ENCODE results near the gene ELF2. TPM values are rescaled to one million over a fixed set of nuclear protein-coding genes. Genes with fewer than 3 reads are reported as not detected.

Gene ELF2
- total and polyA plus RNA-seq, 2 of the 8 experiments (the other 6 are each of a cell fraction or from before 2014, with no cell fraction given), result 21.1 to 44.3 TPM

DNA sequence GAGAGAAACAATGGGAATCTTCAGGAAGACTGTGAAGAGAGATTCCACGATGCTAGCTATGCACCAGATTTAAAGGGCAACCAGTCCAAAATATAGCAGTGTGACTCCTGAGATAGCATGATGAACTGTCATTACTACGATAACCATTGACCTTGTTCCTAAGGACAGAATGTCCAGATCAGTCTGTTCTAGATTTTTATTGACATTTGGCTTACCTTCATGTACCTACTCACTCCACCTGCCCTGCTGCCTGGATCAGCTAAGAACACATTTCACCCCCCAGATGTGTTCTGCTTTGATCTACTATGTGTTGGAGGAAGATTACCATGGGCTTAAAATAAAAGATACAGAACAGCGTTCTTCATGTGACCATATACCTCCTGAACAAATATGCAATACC lies 50.1 kb downstream of the ELF2 start:
- ChIA-PET POLR2A (ENCODE audit: partially characterized antibody) (interaction anchor here (1.0 kb wide), 1 partner anchor 155 kb away, joined by 3 read pairs; no protein-coding TSS in a partner anchor), CTCF (ENCODE audit: partially characterized antibody) (interaction anchor here (0.8 to 2.2 kb wide), 2 partner anchors 12 to 27 kb away, joined by 4 to 5 read pairs; no protein-coding TSS in a partner anchor)
- peak overlapping the region in 1 of 4 experiments; percentile 8; a peak in 1 of 7 replicates for H3K9ac ChIP-seq (replicated peaks in 1 of 4; ENCODE audit: extremely low read depth in 1 of 4, low read depth in 3 of 4, low read length in 3 of 4)
- peaks cover 0 to 4% (median 3%) of the 10 kb centered on the region in 4 experiments; a peak in 2 of 7 replicates for H3K4me1 ChIP-seq (replicated peaks in 1 of 4; ENCODE audit: control insufficient read depth in 3 of 4, insufficient read depth in 4 of 4, low read length in 3 of 4)
- H3K23me2 ChIP-seq (ENCODE audit: low read depth, low read length), result no peaks in the 10 kb centered on the region
- peaks cover 0 to 2% of the 10 kb centered on the region in 2 experiments for H4K20me1 ChIP-seq (replicated peaks in 1 of 2; ENCODE audit: control insufficient read depth in 1 of 2, insufficient read depth in 2 of 2, low read length in 2 of 2)
- no peak overlapping the region; the same call in 1 of the 2 replicates for H3K27ac ChIP-seq (ENCODE audit: low read depth, low read length)
- DNase-seq (ENCODE audit: low read depth in 1 of 2, low spot score in 2 of 2), result no peak
- no peak overlapping the region for H3K23ac ChIP-seq (ENCODE audit: insufficient read length)
- H2BK5ac ChIP-seq (ENCODE audit: low read depth, low read length), result no peak overlapping the region
- no peak overlapping the region for H3K4ac ChIP-seq (replicated peaks; ENCODE audit: insufficient read length, low read depth, low read length)
- no peak overlapping the region for H2BK20ac ChIP-seq (ENCODE audit: low read length)
- no peak overlapping the region for H3K4me2 ChIP-seq (ENCODE audit: insufficient read depth in 1 of 2, low read depth in 2 of 2, low read length in 2 of 2)
- no peak overlapping the region for H2AFZ ChIP-seq (ENCODE audit: low read length)
- no peak overlapping the region for H3K56ac ChIP-seq (replicated peaks; ENCODE audit: insufficient read length, low read depth, low read length)
- no peaks in the 10 kb centered on the region for H3K79me2 ChIP-seq (ENCODE audit: control insufficient read depth in 1 of 2, insufficient read depth in 2 of 2, low read length in 2 of 2)
- WGBS, 2 experiments (ENCODE audit: extremely low coverage in 1 of 2, insufficient coverage in 1 of 2, insufficient read length in 1 of 2, insufficient replicate concordance in 2 of 2, low coverage in 1 of 2, low lambda C conversion rate in 2 of 2, missing lambda C conversion rate in 1 of 2), result 90% methylated on average over 3 of the region's 3 CpGs; no CpG with 5 or more reads in 1 of the 2 experiments
- no peaks in the 10 kb centered on the region for H3K9me3 ChIP-seq (ENCODE audit: insufficient read depth in 2 of 2, low read depth in 1 of 2, low read length in 1 of 2)
- no peak overlapping the region for H4K8ac ChIP-seq (ENCODE audit: extremely low read depth, insufficient read depth, low read length)
- no peak overlapping the region for H3K14ac ChIP-seq (ENCODE audit: insufficient read length)
- no peak overlapping the region for H4K5ac ChIP-seq (ENCODE audit: insufficient read length, low read depth, low read length)
- no peak overlapping the region for H2BK12ac ChIP-seq (ENCODE audit: low read depth, low read length)
- no peak for FAIRE-seq
- no peaks in the 10 kb centered on the region for H3K27me3 ChIP-seq (replicated peaks in 1 of 4; ENCODE audit: control insufficient read depth in 3 of 4, extremely low read depth in 1 of 4, insufficient read depth in 3 of 4, low read length in 3 of 4)
- no peak overlapping the region for H2AK5ac ChIP-seq (ENCODE audit: low read depth, low read length)
- no peak overlapping the region for H4K91ac ChIP-seq (replicated peaks; ENCODE audit: insufficient read length, low read length)
- H3K36me3 ChIP-seq (ENCODE audit: control insufficient read depth in 2 of 4, insufficient read depth in 4 of 4, low read length in 3 of 4), result peaks cover 0 to 19% (median 1%) of the 10 kb centered on the region in 4 experiments; a peak in 2 of 8 replicates
- H3K18ac ChIP-seq (ENCODE audit: extremely low read depth, low read length), result no peak overlapping the region
- H3K4me3 ChIP-seq (ENCODE audit: extremely low read depth in 1 of 4, insufficient read depth in 2 of 4, low read depth in 3 of 4, low read length in 4 of 4), result no peak overlapping the region
- no peak overlapping the region for H2BK120ac ChIP-seq (replicated peaks; ENCODE audit: low read depth, low read length)
- H2BK15ac ChIP-seq (ENCODE audit: low read length), result no peak overlapping the region
- no peaks in the 10 kb centered on the region; the same call in 1 of the 2 replicates for H3K79me1 ChIP-seq (ENCODE audit: low read depth, low read length)
- TF ChIP-seq RBBP5 (IDR thresholded peaks at IDR 0.05; ENCODE audit: borderline replicate concordance, low read depth, low read length) (no peak), MAFK (IDR thresholded peaks at IDR 0.05; ENCODE audit: low read depth, low read length) (no peak), CREB1 (IDR thresholded peaks at IDR 0.05) (no peak), SIRT6 (IDR thresholded peaks at IDR 0.05; ENCODE audit: low read length) (no peak), JUND (IDR thresholded peaks at IDR 0.05; ENCODE audit: low read length) (no peak), ASH2L (IDR thresholded peaks at IDR 0.05; ENCODE audit: low read length) (no peak)
- TF ChIP-seq, protein P1, sequence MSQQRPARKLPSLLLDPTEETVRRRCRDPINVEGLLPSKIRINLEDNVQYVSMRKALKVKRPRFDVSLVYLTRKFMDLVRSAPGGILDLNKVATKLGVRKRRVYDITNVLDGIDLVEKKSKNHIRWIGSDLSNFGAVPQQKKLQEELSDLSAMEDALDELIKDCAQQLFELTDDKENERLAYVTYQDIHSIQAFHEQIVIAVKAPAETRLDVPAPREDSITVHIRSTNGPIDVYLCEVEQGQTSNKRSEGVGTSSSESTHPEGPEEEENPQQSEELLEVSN (IDR thresholded peaks at IDR 0.05), result no peak
- TF ChIP-seq, protein P2, sequence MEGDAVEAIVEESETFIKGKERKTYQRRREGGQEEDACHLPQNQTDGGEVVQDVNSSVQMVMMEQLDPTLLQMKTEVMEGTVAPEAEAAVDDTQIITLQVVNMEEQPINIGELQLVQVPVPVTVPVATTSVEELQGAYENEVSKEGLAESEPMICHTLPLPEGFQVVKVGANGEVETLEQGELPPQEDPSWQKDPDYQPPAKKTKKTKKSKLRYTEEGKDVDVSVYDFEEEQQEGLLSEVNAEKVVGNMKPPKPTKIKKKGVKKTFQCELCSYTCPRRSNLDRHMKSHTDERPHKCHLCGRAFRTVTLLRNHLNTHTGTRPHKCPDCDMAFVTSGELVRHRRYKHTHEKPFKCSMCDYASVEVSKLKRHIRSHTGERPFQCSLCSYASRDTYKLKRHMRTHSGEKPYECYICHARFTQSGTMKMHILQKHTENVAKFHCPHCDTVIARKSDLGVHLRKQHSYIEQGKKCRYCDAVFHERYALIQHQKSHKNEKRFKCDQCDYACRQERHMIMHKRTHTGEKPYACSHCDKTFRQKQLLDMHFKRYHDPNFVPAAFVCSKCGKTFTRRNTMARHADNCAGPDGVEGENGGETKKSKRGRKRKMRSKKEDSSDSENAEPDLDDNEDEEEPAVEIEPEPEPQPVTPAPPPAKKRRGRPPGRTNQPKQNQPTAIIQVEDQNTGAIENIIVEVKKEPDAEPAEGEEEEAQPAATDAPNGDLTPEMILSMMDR (IDR thresholded peaks at IDR 0.05; ENCODE audit: control extremely low read depth in 1 of 3, insufficient read depth in 1 of 3, low read depth in 1 of 3, low read length in 3 of 3), result no peak
- TF ChIP-seq, protein P3, sequence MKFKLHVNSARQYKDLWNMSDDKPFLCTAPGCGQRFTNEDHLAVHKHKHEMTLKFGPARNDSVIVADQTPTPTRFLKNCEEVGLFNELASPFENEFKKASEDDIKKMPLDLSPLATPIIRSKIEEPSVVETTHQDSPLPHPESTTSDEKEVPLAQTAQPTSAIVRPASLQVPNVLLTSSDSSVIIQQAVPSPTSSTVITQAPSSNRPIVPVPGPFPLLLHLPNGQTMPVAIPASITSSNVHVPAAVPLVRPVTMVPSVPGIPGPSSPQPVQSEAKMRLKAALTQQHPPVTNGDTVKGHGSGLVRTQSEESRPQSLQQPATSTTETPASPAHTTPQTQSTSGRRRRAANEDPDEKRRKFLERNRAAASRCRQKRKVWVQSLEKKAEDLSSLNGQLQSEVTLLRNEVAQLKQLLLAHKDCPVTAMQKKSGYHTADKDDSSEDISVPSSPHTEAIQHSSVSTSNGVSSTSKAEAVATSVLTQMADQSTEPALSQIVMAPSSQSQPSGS (IDR thresholded peaks at IDR 0.05; ENCODE audit: low read length), result no peak
